IPS DF 6.9 (cell line): ENCODE measurements around the gene PZP.

ENCODE experiments used
- DNase-seq: peaks from one replicate; pipeline ENCODE4 v3.0.0-alpha.2; 2013; ENCODE audit warnings: low read depth, low spot score
- H3K27ac ChIP-seq: one replicate; pipeline ENCODE4 v1.5.1; 2013; ENCODE audit warnings: low read length, control low read depth
- H3K27me3 ChIP-seq: 2 replicates; pipeline ENCODE4 v1.6.1; 2013; ENCODE audit warnings: mild to moderate bottlenecking, low read length; ENCODE audit not compliant: control insufficient read depth, insufficient read depth
- H3K36me3 ChIP-seq: 2 replicates; pipeline ENCODE4 v1.6.1; 2013; ENCODE audit warnings: low read length; ENCODE audit not compliant: control insufficient read depth, insufficient read depth
- H3K4me1 ChIP-seq: 2 replicates; pipeline ENCODE4 v1.6.1; 2013; ENCODE audit warnings: low read length; ENCODE audit not compliant: control insufficient read depth, insufficient read depth
- H3K4me3 ChIP-seq: 2 replicates; pipeline ENCODE4 v1.5.1; 2013; ENCODE audit warnings: mild to moderate bottlenecking, low read length
- H3K9me3 ChIP-seq: 2 replicates; pipeline ENCODE4 v1.6.1; 2013; ENCODE audit warnings: low read length, inconsistent platforms; ENCODE audit not compliant: control insufficient read depth, insufficient read depth
- WGBS: extraction: QIAGEN DNeasy Blood & Tissue Kit; methylation state at CpG from one replicate; pipeline ENCODE4 v1.1.7; 2013; ENCODE audit warnings: mixed read lengths, missing lambda C conversion rate; ENCODE audit not compliant: insufficient read length, insufficient coverage; 5-methylcytosine and 5-hydroxymethylcytosine counted together

PZP gene

DNA sequence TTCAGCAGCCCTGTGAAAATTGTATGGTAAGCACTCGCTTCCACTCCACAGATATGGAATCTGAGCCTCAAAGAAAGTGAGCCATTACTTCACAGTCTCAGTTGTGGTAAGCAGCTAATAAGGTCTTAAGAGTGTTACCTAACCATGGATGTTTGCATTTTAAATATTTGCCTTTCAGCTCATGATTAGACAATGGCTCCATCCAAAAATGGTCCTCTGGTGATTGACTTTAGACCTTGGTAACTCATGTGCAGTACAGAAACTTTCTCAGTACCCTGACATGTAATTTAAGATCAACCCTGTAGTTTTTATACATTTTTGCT lies 94.2 kb downstream of the PZP start:
- Histone ChIP-seq H3K4me1 (peaks cover 2% of the 10 kb centered on the region; the same call in 1 of the 2 replicates), H3K27ac (no peak overlapping the region), H3K36me3 (no peaks in the 10 kb centered on the region), H3K4me3 (no peak overlapping the region), H3K27me3 (no peaks in the 10 kb centered on the region), H3K9me3 (no peaks in the 10 kb centered on the region)
- DNase-seq = no peak
- no CpG with 5 or more reads among the region's 1 CpG for WGBS

DNA sequence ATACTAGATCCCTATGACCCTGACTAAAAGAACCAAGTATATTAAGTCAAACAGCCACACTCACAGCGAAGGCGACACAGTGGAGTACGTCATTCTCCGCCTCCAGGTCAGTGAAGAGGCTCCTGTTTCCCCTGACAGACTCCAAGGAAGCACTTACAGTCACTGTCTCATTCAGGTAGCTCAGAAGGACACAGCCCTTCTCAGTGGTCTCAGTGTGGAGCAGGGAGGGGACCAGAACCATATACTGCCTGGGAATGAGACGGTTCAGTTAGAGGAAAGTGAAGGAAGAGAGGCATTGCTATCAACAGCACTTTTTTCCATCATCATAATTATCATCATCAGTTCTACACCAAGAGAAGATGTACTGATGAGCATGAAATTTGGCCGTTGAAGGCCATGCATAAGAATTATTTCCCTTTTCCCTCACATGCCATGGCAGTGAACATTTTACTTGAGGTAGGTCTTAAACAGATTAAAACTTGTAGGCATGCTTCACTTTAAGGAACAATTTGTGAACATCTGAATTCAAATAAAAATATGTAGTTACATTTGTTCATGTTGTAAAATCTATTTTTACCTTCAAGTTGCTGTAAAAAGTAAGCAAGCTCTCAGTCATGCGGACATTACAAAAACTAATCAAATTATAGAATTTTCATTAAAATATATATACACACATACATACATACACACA lies 94.8 kb downstream of the PZP start:
- H3K27ac ChIP-seq = no peak overlapping the region
- WGBS = no CpG with 5 or more reads among the region's 7 CpGs
- no peak for DNase-seq
- no peaks in the 10 kb centered on the region for H3K36me3 ChIP-seq
- peaks cover 2% of the 10 kb centered on the region; the same call in 1 of the 2 replicates for H3K4me1 ChIP-seq
- no peaks in the 10 kb centered on the region for H3K27me3 ChIP-seq
- no peaks in the 10 kb centered on the region for H3K9me3 ChIP-seq
- no peak overlapping the region for H3K4me3 ChIP-seq

DNA sequence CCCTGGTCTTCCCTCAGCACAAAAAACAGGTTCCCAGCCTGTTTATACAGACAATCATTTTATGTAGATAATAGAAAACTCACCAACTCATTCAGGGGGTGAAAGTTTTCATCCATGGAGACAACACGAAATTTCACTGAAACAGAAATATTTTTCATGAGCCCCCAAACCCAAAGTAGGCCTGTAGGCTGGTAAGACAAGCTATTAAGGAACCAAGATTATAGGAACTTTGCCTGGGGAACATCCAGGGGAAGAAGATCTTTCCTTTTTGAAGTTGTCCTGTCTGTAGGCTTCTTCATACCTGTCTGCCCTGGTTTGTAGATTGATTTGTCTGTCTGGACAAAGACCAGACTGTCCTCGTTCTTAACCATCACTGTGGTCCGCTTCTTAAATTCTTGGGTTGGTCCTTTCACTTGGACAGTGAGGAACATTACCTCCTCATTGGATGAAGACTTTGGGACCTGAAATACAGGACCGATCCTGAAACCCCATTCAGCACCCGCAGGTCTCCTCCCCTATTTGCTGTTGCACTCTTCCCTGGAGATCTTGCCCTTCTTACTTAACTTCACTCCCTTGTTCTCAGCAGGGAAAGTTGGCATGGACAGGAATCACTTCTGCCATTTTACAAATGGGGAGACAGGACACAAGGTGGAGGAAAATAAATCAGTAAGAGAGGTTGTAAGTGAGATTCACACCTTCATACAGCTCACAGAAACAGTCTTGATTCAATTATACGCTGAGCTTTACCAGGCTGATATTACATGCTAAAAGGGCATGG lies 95.9 kb downstream of the PZP start:
- Histone ChIP-seq H3K36me3 (no peaks in the 10 kb centered on the region), H3K27me3 (no peaks in the 10 kb centered on the region), H3K4me3 (no peak overlapping the region), H3K9me3 (no peaks in the 10 kb centered on the region), H3K4me1 (peaks cover 2% of the 10 kb centered on the region; the same call in 1 of the 2 replicates), H3K27ac (no peak overlapping the region)
- no peak for DNase-seq
- no CpG with 5 or more reads among the region's 6 CpGs for WGBS

DNA sequence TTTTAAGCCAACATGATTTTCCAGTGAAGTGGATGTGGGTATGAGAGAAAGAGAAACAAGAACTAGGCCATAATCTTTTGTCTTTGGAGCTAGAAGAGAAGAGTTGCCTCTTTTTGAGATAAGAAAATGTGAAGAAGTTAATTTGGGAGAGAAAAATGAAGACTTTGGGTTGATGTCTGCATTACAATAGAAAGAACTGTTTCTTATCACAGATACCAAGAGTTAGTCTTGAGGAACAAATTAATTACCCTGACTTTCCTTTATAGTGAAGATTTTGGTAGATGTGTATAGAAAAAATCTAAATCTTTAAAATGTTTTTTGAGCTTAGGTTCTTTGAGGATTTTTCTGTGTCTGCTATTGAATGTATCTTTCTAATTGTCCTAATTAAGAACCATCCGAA lies 96.7 kb downstream of the PZP start:
- Histone ChIP-seq H3K27me3 (no peaks in the 10 kb centered on the region), H3K36me3 (no peaks in the 10 kb centered on the region), H3K4me3 (no peak overlapping the region), H3K4me1 (peaks cover 2% of the 10 kb centered on the region; the same call in 1 of the 2 replicates), H3K27ac (no peak overlapping the region), H3K9me3 (no peaks in the 10 kb centered on the region)
- WGBS = no CpG with 5 or more reads among the region's 1 CpG
- DNase-seq = no peak

DNA sequence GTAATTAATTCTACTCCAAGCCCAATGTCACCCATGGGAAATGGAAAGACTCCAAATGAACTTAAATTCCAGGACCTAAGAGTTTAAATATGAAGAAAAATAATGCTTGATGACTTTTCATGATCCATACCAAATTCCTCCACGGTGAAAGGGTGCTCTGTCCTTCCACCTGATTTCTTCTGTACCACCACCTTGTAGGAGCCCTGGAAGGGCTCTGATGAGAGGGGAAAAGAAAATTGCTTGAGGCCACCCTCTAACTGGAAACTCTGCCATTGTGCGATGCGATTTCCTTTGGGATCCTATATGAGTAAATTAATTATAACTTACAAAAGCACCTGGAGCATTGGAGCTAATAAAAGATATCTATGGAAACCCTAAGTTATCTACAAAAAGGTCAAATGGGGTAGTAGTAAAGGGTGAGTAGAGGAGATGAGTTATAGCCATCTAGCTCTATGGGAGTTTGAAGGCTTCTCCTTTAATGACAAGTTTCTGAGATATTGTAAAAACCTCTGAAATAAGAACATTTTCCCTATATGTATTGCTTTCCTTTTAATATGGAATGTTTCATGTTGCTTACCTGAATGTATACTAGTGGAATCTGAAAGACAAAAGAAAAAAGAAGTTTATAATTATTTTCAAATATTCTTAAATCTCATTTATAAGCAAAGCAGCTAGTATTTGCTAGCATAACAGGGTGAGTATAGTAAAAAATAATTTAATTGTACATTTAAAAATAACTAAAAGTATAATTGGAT lies 98.3 kb downstream of the PZP start:
- DNase-seq = no peak
- Histone ChIP-seq H3K4me1 (no peaks in the 10 kb centered on the region), H3K36me3 (no peaks in the 10 kb centered on the region), H3K27me3 (no peaks in the 10 kb centered on the region), H3K27ac (no peak overlapping the region), H3K9me3 (no peaks in the 10 kb centered on the region), H3K4me3 (no peak overlapping the region)
- no CpG with 5 or more reads among the region's 3 CpGs for WGBS

DNA sequence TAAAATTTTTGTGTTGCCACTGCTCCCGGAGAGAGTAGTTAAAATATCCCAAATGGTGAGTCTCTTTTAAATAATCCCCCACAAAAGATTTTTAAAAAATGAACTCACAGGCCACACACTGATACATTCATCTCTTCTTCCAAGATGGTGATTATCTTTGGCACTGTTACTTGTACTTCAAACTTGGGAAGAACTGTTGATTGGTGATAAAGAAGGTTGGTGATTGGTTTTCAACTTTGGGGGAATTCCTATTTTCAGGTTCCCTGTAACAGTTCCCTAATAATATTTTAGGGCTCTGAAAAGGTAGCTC lies 99.0 kb downstream of the PZP start:
- Histone ChIP-seq H3K27me3 (no peaks in the 10 kb centered on the region), H3K9me3 (no peaks in the 10 kb centered on the region), H3K36me3 (no peaks in the 10 kb centered on the region), H3K4me1 (no peaks in the 10 kb centered on the region), H3K4me3 (no peak overlapping the region), H3K27ac (no peak overlapping the region)
- WGBS = no CpG with 5 or more reads among the region's 1 CpG
- no peak for DNase-seq

DNA sequence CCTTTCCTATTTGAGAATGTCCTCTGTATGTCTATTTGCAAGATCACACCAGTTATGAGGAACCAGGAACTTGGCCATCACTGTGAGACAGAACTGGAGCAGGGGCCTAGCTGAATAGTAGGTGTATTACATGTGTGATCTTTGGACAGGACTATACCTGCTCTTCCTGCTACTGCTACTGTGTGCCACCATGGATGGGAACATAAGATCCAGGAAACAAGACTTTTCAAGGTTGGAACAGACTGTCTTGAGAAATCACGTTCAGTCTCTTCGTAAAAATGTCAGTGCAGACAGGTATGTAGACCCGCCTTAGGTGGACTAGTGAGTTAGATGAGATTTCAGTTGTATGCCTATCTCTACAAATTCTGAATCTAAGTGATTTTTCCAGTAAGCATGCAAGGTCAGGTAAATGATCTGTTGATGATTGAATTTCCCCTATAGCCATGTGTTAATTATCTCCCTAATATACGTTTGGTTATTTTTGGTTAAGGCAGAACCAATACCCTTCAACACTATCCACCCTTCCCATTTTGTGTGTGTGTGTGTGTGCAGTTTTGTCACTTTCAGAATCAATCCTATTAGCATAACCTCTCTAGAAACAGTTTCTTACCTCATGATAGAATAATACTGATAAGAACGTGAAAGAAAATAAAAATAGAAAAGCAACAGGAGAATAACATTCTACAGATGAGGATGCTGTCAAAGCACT lies 99.5 kb downstream of the PZP start:
- no peak for DNase-seq
- Histone ChIP-seq H3K27me3 (no peaks in the 10 kb centered on the region), H3K9me3 (no peaks in the 10 kb centered on the region), H3K27ac (no peak overlapping the region), H3K4me3 (no peak overlapping the region), H3K36me3 (no peaks in the 10 kb centered on the region), H3K4me1 (no peaks in the 10 kb centered on the region)
- no CpG with 5 or more reads among the region's 5 CpGs for WGBS

DNA sequence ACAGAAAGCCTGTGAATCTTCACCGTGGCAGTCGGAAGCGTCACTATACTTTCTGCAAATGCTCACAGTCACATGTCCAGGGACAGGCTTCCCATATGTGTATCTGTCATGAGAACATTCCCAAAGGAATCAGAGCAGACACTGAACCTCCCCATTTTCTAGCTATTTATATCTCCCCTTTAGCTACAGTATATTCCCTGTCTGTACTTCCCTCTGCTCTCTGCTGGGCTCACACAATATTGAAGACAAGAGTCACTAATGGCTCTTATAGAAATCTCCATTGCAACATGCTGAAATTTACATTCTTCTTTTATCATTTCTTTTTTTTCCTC lies 100.7 kb downstream of the PZP start:
- WGBS = no CpG with 5 or more reads among the region's 3 CpGs
- no peaks in the 10 kb centered on the region for H3K36me3 ChIP-seq
- DNase-seq = no peak

DNA sequence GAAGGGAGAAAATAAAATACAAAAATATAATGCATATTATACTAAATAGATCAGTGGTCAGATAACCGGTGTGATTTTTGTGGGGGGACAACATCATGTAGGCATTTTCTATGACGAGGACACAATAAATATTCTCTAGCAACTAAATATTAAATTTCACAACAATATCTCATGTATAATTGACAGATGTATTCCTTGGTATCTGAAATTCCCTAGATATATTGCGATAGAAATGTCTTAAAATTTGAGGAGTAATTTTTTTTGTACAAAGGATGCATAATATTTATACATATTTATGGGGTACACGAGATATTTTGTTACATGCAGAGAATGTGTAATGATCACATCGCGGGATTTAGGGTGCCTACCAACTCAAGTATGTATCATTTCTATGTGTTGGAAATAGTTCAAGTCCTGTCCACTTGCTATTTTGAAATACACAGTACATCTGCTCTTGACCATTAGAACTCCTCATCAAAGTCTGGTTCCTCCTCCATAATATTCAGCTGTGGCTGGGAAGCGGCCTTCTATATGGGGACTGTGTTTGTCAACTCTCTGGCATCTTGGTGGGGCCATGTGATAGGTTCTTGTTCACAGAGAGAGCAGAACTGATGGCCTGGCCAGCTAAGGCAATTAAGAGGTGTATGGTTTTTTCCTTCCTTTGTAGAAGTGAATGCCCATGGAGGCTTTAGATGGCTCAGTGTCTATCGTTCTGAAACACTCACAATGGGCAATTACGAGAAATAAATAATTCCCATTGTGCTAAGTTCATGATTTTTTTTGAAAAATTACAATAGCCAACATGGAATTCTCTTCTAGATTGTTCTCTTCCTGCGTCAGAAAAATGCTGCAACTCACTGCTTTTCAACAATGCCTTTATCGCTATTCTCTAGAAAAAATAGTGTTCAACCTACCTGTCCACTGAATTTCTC lies 101.3 kb downstream of the PZP start:
- Histone ChIP-seq H3K9me3 (no peaks in the 10 kb centered on the region), H3K4me1 (no peaks in the 10 kb centered on the region), H3K36me3 (no peaks in the 10 kb centered on the region), H3K27me3 (no peaks in the 10 kb centered on the region), H3K27ac (no peak overlapping the region), H3K4me3 (no peak overlapping the region)
- DNase-seq = no peak
- WGBS = no CpG with 5 or more reads among the region's 11 CpGs

More for the DNA sequence above, 100.7 kb downstream of the PZP start:
- no peaks in the 10 kb centered on the region for H3K4me1 ChIP-seq
- no peaks in the 10 kb centered on the region for H3K9me3 ChIP-seq
- no peak overlapping the region for H3K27ac ChIP-seq
- no peaks in the 10 kb centered on the region for H3K27me3 ChIP-seq
- H3K4me3 ChIP-seq = no peak overlapping the region
